CD4-positive, alpha-beta T cell treated with Interleukin-15 for 4 hours (primary cell): ENCODE data around the gene BLMH.
"Not testable (repeated sequence)": the region's sequence is repeated elsewhere in the genome, so short reads cannot be mapped to it uniquely, and the experiment has no call there.

ENCODE experiments used
- DNase-seq: peaks from one replicate; pipeline ENCODE4 v3.0.0-alpha.2; 2020; ENCODE audit warnings: low spot score

The BLMH gene

DNA sequence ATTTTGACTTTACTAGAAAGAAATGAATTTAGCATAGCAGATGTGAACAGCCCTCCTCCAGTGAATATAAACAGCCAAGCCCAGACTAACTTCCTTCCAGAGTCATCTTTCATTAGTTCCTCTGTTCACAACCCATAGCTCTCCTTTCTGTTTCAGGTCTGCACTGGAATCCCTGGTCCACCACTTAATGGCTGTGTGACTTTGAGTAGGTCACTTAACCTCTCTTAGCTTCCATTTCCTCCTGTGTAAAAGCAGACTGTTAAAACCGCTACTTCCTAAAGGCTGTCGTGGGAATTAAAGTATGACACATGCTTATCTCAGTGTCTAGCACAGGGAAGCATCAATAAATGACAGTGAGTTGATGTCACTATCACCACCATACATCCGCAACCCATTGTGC lies 63.7 kb downstream of the BLMH start:
- no peak for DNase-seq

DNA sequence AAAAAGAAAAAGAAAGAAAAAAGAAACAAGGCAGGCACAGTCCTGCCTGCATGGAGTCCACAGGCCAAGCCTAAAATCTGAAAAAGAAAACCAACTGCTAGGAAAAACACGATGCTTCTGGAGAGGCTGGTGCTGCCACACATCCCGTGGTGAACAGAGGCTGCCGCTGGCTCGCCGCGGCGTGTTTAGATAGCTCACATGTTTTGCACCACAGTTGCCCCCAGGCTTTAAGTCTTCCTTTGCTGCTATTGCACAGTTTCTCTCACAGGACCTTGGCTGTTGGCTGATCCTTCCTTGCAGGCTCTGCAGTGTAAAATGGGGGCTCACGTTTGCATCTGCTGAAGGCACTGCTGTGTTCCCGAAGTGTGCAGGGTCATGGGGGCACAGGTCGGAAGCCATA lies 64.9 kb downstream of the BLMH start:
- DNase-seq: no peak

DNA sequence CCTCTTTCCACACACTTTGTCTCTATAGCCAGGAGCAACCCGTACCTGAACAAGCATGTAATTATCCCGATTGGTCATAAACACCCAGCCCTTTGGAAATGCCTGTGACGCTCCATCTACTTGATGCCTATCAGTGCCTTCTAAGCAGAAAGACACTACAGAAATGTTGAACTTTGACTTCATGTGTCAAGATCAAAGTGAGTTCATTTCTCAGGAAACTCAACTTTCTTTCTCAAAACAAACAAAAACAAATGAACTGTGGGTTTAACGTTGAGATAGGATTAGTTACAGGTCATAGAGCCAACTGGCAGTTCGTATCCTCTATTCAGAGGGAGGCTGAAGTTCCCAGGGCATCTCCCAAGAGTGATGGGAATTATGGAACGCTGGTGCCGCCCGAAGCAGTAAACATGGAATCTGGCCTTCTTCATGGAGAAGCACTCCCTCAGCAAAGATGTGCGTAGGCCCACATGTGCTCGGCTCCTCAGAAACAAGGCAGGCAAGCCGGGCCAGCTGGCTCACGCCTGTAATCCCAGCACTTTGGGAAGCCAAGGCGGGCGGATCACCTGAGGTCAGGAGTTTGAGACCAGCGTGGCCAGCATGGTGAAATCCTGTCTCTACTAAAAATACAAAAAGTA lies 65.7 kb downstream of the BLMH start:
- DNase-seq: no peak

DNA sequence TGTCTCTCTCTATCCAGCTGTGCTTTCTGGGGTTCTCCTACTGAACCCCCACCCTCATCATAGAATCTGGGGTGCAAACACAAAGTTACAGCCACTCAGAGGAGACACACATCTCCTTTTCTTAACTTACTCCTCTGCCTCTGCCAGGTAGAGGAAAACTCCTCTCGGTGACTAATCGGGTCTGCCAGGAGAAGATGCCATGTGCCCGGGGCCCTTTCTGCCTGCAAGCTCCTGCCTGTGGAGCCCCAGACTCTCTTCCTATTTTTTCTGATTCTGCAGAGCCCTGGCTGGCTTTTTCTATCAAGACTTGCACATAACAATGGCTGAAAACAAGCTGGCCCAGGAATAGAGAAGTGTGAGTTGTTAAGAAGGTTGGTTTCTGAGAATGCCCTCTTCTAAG lies 66.6 kb downstream of the BLMH start:
- no peak for DNase-seq

DNA sequence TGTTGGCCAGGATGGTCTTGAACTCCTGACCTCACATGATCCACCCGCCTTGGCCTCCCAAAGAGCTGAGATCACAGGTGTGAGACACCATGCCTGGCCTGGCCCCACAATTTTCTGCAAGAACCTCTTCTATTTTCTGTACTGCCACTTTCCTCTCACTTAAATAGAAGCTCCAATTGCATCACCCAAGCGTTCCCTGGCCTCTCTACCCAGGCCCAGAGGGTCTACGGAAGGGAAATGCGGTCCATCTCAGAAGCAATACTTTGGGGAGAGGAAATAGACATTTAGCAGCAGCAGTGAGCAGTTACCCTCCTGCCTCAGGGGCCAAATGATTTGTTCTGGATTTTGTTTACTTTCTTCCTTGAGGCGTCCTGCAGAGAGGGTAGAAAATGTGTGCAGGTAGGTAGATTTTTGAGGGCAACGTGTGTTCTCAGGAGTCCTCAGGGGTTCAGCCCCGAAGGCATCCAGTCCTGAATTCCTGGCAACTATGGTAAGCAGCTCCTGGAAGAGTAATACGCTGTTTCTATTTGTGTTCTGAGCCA lies 67.3 kb downstream of the BLMH start:
- DNase-seq: no peak

DNA sequence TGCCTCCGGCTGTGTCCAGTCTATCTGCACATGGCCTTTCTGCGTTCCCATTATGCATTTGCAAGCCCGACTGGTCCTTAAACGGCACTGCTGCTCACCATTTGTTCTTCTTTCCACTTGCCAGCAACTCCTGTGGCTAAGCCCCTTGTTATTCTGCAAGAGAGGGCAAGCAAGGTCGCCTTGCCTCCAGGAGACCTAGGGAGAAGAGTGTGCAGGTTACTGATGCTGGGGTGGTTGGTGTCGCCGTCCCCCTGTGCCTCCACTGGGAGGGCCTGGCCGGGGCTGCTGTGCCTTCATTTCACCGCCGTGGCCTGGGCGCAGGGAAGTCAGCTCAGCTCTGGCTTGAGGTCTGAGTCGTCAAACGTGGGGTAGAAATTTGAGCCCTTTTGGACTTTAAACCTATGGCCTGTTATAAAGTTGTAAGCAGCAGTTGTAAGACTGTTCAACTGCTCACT lies 69.0 kb downstream of the BLMH start:
- DNase-seq: no peak

DNA sequence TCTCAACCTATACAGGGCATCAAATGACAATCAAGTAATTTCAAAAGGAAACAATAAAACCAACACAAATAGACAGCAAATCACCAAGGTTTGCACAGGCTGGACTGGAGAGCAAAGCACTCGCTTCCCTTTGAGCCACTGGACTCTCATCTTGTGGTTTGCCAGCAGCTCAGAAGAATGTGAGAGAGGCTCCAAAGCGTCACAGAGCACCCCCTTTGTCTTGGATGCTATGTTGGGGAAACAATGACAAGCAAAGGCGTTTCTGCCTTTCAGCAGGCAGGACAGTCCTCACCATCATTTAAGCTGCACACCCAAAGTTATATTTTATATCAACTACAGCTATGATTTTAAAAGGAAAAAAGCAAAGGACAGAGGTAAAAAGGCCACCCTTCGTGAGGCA lies 69.5 kb downstream of the BLMH start:
- no peak for DNase-seq

DNA sequence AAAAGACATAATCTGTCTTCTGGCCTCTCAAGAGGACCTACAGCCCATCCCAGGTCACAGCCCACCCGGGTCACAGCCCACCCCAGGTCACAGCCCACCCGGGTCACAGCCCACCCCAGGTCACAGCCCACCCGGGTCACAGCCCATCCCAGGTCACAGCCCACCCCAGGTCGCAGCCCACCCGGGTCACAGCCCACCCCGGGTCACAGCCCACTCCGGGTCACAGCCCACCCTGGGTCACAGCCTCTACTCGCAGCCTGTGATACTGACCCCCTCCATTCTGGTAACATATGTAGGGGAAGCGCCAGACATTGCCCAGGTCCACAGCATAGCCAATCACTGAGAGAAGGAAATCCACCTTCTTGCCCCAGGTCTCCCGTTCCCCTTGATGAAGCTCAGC lies 70.4 kb downstream of the BLMH start:
- DNase-seq: no peak

DNA sequence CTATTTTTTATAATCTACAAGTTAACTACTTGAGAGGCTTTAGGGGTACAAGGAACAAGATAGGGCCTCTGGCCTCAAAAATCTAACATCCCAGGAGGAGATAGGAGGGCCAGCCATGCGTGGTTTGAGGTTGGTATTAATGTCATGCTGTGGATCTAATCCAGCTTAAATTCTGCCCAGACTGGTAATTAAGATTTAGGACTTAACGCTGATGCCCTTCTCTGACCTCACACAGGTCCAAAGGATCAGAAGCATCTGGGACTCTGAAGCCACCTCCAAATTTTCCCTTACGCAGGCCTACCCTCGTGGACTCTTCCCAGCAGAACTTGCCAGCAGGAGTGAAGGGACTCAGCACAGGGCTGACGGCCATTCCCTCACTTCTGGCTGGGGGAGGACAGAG lies 71.3 kb downstream of the BLMH start:
- no peak for DNase-seq

DNA sequence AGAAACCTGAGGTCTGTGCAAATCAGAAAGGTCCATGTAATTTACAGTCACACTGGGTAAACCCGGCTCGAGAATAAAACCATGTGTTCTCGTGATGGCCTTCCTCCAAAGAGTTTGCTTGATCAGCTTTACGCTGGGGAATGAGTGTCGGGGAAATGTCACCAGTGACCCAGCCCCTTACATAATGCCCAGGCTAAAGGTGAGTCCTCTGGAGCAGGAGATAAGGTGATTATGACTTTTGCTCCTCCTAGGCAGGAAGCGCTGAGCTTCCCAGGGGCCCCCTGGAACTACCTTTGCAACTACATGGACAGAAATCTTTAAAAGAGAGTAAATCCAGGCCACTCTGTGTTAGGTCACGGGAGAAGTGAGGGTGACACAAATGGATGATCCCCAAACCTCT lies 71.9 kb downstream of the BLMH start:
- DNase-seq: no peak

DNA sequence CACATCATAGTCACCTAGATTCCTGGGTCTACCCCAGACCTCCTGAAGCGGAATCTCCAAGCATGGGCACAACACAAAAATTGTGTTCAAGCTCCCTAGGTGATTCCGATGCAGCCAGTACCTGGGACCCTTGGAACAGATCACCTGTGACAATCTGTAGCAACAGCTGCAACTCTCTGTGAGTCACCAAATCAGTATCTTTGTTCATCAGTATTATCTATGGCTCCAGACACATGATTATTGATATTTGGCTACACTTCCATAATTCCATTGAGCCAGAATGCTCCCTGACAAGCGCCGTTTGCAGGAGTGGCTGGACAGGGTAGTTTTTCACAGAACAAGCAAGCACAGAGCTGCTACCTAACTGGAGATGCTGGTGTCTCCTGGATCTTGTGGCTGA lies 72.4 kb downstream of the BLMH start:
- no peak for DNase-seq

DNA sequence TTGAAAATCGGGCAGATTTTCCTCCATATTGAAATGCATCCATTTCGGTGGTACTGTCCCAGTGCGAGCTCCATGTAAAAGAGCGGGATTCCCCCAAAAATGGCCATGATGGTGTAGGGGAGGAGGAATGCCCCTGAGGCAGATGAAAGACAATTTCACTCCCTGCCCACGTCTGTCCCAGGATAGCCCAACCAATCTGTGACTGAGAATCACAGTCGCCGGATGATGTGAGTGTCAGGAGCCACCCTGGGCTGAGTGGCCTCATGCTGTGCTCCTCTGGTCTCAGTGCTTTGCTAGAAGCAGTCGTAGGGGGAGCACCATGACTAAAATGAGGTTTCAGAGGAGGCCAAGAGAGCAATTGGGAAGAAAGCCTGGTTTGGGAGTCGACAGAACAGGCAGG lies 72.9 kb downstream of the BLMH start:
- no peak for DNase-seq

DNA sequence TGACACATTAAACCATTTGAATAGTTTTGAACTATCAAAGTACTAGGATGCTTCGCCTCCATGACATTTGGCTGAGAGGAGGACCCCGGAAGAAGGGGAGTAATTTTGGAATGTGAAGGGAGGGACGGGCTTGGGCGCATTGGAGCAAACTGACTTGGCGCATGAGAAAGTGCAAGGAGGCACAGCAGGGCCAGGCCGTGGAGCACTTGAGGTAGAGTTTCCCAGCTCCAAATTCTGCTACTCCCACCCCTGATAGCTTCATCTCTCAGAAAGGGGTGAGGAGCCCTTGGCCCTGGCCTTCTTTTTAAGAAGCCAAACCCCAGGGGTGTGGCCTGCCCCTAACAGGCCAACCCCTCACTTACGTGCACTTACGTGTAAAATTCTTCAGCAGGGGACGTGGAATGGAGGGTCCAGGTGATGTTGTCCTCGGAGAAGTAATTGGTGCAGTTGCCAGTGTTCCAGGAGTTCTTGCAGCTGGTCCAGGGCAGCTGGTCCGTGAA lies 73.9 kb downstream of the BLMH start:
- DNase-seq: no peak

DNA sequence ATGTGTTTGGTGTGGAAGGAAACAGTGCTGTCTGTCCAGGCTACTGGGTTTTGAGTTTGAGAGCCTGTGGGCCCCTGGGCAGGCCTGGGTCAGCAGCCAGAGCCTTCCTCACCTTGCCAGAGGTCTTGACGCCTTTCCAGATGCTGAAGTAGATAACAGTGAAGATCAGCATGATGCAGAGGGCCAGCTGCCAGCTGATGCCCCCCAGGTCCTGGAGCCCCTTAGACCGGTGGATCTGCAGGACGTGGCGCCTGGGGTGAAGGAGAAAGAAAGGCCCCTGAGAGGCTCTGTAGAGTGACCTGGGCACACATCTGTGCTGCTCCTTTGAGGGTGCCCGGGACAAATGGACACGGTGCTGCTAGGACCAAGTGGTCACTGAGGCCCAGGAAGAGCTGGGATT lies 74.7 kb downstream of the BLMH start:
- no peak for DNase-seq

DNA sequence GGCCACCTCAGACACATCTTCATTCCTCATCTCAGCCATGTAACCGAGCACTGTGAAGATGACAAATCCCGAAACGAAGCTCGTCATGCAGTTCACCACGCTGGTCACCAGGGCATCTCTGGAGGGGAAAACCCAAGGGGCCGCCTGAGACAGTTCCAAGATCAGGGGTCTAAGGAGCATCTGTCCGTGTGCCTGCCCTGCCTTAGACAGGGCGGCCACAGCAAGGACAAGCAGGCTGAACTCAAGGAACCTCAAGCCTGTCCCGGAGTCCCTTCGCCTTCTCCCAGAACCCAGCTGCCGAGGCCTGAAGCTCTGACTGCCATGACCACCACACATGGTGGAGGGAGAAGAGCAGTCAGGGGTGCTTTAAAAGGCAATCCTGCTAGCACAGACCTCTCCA lies 79.0 kb downstream of the BLMH start:
- no peak for DNase-seq

DNA sequence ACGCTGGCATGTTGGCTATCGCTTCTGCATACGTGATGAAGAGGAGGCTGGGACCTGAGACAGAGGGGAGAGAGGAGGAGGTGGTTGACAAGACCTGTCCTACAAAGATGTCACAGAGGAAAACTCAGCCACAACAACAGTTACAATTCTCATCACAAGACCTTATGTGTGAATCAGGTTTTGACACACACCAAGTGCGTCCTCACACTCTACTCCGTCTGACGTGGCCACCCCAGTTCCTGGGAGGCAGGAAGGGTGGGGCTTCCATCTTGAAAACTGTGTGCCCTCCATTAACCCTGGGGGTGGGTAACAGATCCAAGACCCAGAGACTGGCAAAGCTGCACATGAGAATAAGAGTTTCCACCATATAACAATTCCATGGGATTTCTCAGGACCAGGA lies 80.4 kb downstream of the BLMH start:
- DNase-seq: no peak

DNA sequence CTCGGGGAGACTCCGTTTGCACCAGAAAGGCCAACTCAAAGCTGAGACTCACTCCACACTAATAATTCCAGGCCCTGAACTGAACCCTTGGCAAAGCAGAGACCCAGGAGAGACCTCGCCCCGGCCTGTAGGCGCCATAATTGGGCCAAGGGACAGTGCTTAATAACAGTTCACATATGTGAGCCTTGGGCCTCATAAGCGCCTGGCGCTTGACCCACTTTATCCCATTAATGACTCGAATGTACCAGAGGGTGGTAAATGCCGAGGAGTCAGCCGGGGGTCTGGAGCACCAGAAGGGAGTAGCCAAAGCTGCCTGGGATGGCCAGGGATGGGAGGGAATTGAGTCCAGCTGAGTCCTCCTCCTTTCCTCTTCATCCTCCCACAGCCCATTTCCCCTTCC lies 80.8 kb downstream of the BLMH start:
- DNase-seq: no peak

DNA sequence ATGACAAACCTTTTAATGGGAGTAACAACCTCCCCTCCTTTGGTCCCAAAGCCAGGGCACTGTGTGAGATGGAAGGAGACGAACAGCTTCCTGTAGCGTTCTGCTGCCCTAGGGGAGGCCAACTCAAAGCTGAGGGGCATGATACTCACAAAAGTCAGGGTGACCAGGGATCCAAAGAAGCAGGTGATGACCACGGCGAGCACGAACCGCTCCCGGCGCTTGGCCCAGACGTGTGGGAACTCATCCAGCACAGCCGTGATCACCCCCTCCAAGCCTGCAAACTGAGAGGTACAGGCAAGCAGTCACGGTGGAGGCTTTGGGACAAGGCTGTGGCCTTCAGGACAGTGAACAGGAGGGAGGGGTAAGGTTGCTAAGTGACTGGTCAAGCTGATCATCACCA lies 81.4 kb downstream of the BLMH start:
- DNase-seq: no peak

DNA sequence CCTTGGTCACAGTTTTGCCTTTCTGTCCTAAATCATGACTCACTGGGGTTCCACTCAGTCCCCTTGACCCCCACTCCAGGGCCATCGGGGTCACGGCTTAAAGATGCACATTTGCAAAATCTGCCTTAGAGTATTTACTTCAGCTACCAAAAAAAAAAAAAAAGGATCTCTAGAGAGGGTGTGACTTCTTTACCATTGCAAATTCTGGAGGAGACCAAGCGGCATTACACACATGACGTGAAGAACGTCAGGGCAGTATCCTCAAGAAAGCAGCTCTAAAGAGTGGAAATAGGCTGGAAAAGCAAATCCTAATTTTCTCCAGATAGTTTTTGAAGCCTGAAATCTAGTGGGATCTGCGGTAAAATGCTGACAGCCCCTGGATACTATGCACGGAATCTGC lies 81.8 kb downstream of the BLMH start:
- no peak for DNase-seq

DNA sequence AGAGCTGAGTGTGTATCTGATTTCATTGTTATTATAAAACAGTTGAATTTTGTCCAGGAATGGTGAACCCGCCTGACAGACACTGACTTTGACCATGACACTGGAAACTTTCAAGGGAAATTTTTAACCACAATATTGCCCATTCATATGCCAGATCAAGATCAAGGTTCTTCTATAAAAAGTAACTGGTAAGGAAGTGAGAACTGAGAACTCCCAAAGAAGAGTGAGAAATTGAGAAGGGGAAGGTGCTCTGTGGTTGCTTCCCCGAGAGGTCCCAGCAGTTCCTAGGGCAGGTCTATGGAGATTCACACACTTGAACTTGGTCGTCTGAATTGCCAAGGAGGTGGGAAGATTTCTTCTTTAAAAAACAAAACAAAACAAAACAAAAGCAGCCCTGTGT lies 83.5 kb downstream of the BLMH start:
- no peak for DNase-seq

DNA sequence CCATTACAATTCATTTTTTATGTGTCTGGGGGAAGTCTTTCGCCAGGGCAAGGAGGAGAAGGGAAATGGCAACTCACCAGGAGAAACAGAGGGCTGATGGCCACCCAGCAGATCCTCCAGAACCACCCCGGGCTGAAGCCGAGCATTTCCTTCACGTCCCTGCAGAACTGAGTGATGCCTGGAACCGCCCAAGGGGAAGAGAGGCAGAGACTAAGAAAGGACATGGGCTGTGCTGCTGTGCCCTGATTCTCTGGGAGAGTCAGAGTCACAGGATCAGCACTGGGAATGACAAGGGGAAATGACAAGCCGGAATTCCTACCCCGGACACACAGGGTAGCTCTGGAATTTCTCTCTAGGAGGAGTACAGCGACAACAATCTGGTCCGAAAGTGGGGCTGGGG lies 84.1 kb downstream of the BLMH start:
- DNase-seq: no peak

DNA sequence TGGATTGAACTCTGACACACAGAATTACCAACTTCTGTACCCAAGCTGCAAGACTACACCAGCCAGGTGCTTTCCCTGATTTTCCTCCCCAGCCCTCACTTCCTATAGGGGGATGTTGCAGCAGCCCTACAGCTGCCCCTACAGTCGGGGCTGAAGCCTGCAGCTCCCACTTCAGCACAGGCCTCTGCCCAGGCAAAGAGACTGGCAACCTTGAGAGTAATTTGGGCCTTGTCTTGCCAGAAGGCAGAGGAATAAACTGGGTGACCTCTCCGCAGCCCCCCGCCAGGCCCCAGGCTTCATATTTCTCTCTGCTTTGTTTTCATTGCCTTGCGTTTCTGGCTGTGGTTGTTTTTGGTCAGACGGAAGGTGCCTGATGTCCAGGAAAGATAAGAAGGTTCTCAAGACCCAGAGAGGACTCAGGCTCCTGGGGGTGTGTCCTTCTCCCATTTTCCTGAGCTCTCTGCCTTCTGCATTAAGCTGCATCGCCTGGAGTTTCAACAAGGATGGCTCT lies 88.2 kb downstream of the BLMH start:
- no peak for DNase-seq

DNA sequence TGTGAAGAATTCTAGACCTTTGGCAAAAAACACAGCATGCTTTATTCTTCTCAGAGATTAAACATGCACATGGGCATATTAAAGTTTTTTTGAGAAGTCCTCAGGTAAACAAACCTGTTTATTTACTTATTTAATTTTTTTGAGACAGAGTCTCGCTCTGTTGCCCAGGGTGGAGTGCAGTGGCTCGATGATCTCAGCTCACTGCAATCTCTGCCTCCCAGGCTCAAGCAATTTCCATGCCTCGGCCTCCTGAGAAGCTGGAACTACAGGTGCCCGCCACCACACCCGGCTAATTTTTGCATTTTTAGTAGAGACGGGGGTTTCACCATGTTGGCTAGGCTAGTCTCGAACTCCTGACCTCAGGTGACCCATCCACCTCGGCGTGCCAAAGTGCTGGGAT lies 91.1 kb downstream of the BLMH start:
- not testable (repeated sequence) for DNase-seq

DNA sequence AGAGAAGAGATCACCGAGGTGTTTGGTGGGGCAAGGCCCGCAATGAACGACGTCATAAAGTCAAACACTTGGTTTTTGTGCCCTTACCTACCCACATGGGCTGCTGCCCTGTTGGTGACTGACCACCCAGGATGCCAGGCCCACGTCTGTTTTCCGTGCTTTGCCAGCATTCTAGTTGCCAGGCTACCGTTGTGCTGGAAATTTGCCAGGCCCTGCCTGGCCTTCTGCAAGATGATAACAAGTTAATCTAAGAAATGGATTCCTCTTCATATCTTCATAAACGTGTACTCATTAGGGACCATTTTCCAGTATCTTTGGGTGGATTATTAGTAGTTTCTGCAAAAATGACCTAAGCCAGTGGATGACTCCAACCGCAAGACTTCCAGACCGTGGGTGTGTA lies 91.6 kb downstream of the BLMH start:
- DNase-seq: no peak
